GM23338 (cell line): ENCODE results near the gene KIF21A. TPM values are rescaled to one million over a fixed set of nuclear protein-coding genes. Genes with fewer than 3 reads are reported as not detected.

Source experiments
- ATAC-seq: fragments of 200-7000 bp; cut with Tn5 transposase; 3 replicates; pipeline ENCODE4 v1.9.1; 2020
- DNase-seq: peaks from one replicate; pipeline ENCODE4 v3.0.0-alpha.2; 2015; ENCODE audit warnings: low spot score
- H2AFZ ChIP-seq: fragments of 200-600 bp; sonication (generic); 2 replicates; pipeline ENCODE4 v1.8.0; 2016; ENCODE audit warnings: antibody characterized with exemption, mild to moderate bottlenecking, moderate library complexity
- H3F3A ChIP-seq: fragments of 200-600 bp; sonication (generic); replicated peaks from 2 replicates; pipeline ENCODE4 v1.8.0; 2017; ENCODE audit warnings: antibody characterized with exemption, mixed run types, low read depth
- H3K27ac ChIP-seq: fragments of 200-600 bp; sonication (generic); 2 replicates; pipeline ENCODE4 v1.6.1; 2016; ENCODE audit warnings: low read depth
- H3K27me3 ChIP-seq: fragments of 200-600 bp; sonication (generic); 2 replicates; pipeline ENCODE4 v1.8.0; 2016; ENCODE audit warnings: mild to moderate bottlenecking, mixed run types, moderate library complexity; ENCODE audit not compliant: insufficient read depth
- H3K36me3 ChIP-seq: fragments of 200-600 bp; sonication (generic); 2 replicates; pipeline ENCODE4 v1.8.0; 2016; ENCODE audit warnings: mild to moderate bottlenecking; ENCODE audit not compliant: insufficient read depth
- H3K4me1 ChIP-seq: fragments of 200-600 bp; sonication (generic); 2 replicates; pipeline ENCODE4 v1.8.0; 2016; ENCODE audit warnings: mild to moderate bottlenecking, moderate library complexity; ENCODE audit not compliant: insufficient read depth
- H3K4me2 ChIP-seq: fragments of 200-600 bp; sonication (generic); 2 replicates; pipeline ENCODE4 v1.7.1; 2017; ENCODE audit warnings: mixed run types
- H3K4me3 ChIP-seq: fragments of 200-600 bp; sonication (generic); 2 replicates; pipeline ENCODE4 v1.6.1; 2016; ENCODE audit warnings: mixed run types
- H3K79me2 ChIP-seq: fragments of 200-600 bp; sonication (generic); replicated peaks from 2 replicates; pipeline ENCODE4 v1.8.0; 2017; ENCODE audit warnings: mild to moderate bottlenecking; ENCODE audit not compliant: insufficient read depth
- H3K9me2 ChIP-seq: fragments of 200-600 bp; sonication (generic); 2 replicates; pipeline ENCODE4 v1.8.0; 2017; ENCODE audit not compliant: insufficient read depth
- H4K20me1 ChIP-seq: fragments of 200-600 bp; sonication (generic); replicated peaks from 2 replicates; pipeline ENCODE4 v1.8.0; 2017; ENCODE audit warnings: mild to moderate bottlenecking; ENCODE audit not compliant: insufficient read depth
- H3K27ac Mint-ChIP-seq: 2 replicates; pipeline ENCODE4 v1.8.0; 2020; ENCODE audit warnings: inconsistent platforms, mild to moderate bottlenecking, moderate library complexity, mixed read lengths
- H3K27me3 Mint-ChIP-seq: 3 replicates; pipeline ENCODE4 v1.8.0; 2022; ENCODE audit warnings: low read depth, mild to moderate bottlenecking, moderate library complexity, mixed read lengths, inconsistent platforms; ENCODE audit not compliant: insufficient read depth, poor library complexity
- H3K36me3 Mint-ChIP-seq: 3 replicates; pipeline ENCODE4 v1.8.0; 2021; ENCODE audit warnings: low read depth, mild to moderate bottlenecking, inconsistent platforms, moderate library complexity, mixed read lengths
- H3K4me1 Mint-ChIP-seq: 3 replicates; pipeline ENCODE4 v1.8.0; 2020; ENCODE audit warnings: mild to moderate bottlenecking, inconsistent platforms, mixed read lengths
- H3K4me3 Mint-ChIP-seq: 3 replicates; pipeline ENCODE4 v1.8.0; 2021; ENCODE audit warnings: moderate library complexity, mild to moderate bottlenecking, inconsistent platforms, mixed read lengths
- H3K9me3 Mint-ChIP-seq: 3 replicates; pipeline ENCODE4 v1.8.0; 2020; ENCODE audit warnings: moderate library complexity, mild to moderate bottlenecking, inconsistent platforms, mixed read lengths
- CREB1 ChIP-seq: fragments of 250-450 bp; sonication (Bioruptor Pico); IDR thresholded peaks from 2 replicates; pipeline ENCODE4 v1.5.0; 2020; ENCODE audit warnings: low read depth, mild to moderate bottlenecking, moderate library complexity
- NANOG ChIP-seq: IDR thresholded peaks from 2 replicates; pipeline ENCODE4 v1.6.1; 2016; ENCODE audit warnings: antibody characterized with exemption, borderline replicate concordance
- POLR2AphosphoS5 ChIP-seq: IDR thresholded peaks from 2 replicates; pipeline ENCODE4 v1.6.1; 2016; ENCODE audit warnings: antibody characterized with exemption, low read depth
- REST ChIP-seq: IDR thresholded peaks from one replicate; pipeline ENCODE4 v1.6.1; 2018; ENCODE audit warnings: antibody characterized with exemption; ENCODE audit not compliant: unreplicated experiment
- STAT1 ChIP-seq: IDR thresholded peaks from one replicate; pipeline ENCODE4 v1.6.1; 2016; ENCODE audit warnings: antibody characterized with exemption; ENCODE audit not compliant: unreplicated experiment
- ZNF331 ChIP-seq: fragments of 250-450 bp; sonication (Bioruptor Pico); IDR thresholded peaks from 2 replicates; pipeline ENCODE4 v1.5.0; 2020; ENCODE audit warnings: low read depth, mild to moderate bottlenecking, moderate library complexity
- polyA plus RNA-seq: library from polyadenylated mRNA; unstranded; fragments of >200 nt; fragmentation: Nextera tagmentation; extraction: Ambion mirVana; gene quantifications from 2 replicates; pipeline ENCODE4 v1.2.1, GENCODE V29; 2016
- total RNA-seq: library from RNA; depleted of rRNA; stranded (reverse); fragments of >200 nt; shearing (Covaris generic); gene quantifications from 2 replicates; pipeline ENCODE4 v1.2.3, GENCODE V29; 2014; rRNA removed

Gene KIF21A
- total and polyA plus RNA-seq, 2 experiments from 2014 or later, result 28.8 to 32.0 TPM

DNA sequence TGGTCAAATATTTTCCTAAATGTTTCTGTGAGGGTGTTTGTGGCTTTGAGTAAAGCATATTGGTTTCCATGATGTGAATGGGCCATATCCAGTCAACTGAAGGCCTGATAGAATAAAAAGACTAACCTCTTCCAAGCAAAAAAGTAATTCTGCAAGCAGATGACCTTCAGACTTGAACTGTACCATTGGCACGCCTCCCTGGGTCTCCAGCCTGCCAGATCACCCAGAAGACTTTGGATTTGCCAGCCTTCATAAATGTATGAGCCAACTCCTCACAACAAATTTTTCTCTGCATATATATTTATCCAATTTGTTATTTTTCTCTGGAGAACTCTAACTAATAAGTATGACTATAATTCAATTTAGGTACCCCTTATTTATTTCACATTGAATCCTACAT is 190.3 kb downstream of the KIF21A start:
- Histone ChIP-seq H4K20me1 (no peaks in the 10 kb centered on the region), H3F3A (no peaks in the 10 kb centered on the region), H3K4me1 (peaks cover 6% of the 10 kb centered on the region; the same call in 1 of the 2 replicates), H3K79me2 (no peaks in the 10 kb centered on the region), H3K4me3 (no peak overlapping the region), H3K27ac (no peak overlapping the region), H3K9me2 (peaks cover 8% of the 10 kb centered on the region; the same call in 1 of the 2 replicates), H2AFZ (no peak overlapping the region), H3K27me3 (no peaks in the 10 kb centered on the region), H3K36me3 (no peaks in the 10 kb centered on the region), H3K4me2 (no peak overlapping the region)
- ATAC-seq, result no peak
- Mint-ChIP-seq H3K27ac (no peak overlapping the region), H3K4me3 (no peak overlapping the region), H3K27me3 (no peaks in the 10 kb centered on the region), H3K36me3 (no peaks in the 10 kb centered on the region), H3K4me1 (peaks cover 5% of the 10 kb centered on the region; the same call in 2 of the 3 replicates), H3K9me3 (no peaks in the 10 kb centered on the region)
- no peak for DNase-seq
- TF ChIP-seq REST, result no peak
- no peak for TF ChIP-seq POLR2AphosphoS5
- no peak for TF ChIP-seq STAT1
- TF ChIP-seq NANOG, result no peak
- TF ChIP-seq CREB1, result no peak
- no peak for TF ChIP-seq ZNF331 (CRISPR knock-in tag)

Other genes starting within 250 kb of the KIF21A start
- 0.04 TPM in 1 of 2 replicates, not detected in the other for gene ABCD2, start 176.7 kb upstream of the KIF21A start, total RNA-seq
- gene ABCD2, start 176.7 kb upstream of the KIF21A start, polyA plus RNA-seq, result not detected in 2 replicates